GM19043 (cell line): ENCODE results near the gene SLK.

Experiments used
- ATAC-seq: cut with Tn5 transposase; IDR thresholded peaks from one replicate; pipeline ENCODE4 v1.9.1; 2021; ENCODE audit warnings: low read depth; ENCODE audit not compliant: unreplicated experiment

SLK gene

GRCh38 chr10:104031631-104032030, 64.7 kb downstream of the SLK start:
- no peak for ATAC-seq

DNA sequence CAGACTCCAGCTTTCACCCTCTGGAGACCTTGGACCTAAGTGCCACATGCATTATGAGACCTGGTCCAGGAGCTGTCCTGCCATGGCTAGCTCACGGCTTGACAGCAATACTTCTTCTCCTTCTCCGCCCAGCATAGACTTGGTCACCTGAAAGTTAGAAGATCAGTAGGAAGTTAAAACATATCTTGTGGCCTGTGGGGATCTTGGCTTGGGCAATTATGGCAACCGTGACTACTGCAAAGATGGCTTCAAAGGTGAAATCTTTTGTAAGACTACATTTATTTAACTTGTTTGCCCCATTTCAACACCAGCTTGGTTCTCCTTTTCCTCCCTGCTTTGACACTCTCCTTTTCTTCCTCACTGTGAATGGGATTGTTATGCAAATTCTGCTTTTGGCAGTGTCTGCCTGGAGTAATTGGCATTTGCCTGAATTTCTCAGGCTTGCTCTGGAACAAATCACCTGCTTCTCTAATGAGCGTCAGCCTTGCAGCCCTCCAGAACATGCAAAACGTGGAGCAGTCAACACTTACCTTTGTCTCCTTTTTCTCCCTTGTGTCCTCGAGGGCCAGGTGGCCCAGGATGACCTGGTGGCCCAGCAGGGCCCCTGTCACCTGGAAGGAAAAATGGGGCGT, 65.3 kb downstream of the SLK start:
- ATAC-seq = no peak

DNA sequence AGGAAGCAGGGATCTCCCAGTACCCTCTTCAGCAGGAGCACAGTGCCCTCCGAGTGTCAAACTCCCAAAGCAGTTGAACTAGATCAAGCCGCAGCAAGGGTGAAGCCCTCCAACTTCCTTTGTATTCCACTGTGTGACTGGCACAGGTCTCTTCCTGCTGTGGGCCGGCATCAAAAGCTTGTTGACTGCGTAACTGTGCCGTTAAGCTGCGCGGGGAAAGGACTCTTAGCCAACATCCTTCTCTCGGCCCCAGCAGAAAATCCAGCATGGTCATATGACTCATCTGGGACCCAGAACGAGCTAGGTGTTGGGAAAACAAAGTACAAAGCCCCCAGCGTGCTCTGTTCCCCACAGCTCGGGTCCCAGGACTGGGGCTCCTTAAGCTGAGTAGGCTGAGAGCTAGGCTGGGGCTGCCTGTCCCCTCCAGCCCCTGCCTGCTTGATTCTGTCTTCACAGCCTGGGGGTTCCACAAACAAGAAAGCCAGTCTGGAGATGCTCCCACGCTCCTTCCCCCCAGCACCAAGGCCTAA, 66.5 kb downstream of the SLK start:
- no peak for ATAC-seq

DNA sequence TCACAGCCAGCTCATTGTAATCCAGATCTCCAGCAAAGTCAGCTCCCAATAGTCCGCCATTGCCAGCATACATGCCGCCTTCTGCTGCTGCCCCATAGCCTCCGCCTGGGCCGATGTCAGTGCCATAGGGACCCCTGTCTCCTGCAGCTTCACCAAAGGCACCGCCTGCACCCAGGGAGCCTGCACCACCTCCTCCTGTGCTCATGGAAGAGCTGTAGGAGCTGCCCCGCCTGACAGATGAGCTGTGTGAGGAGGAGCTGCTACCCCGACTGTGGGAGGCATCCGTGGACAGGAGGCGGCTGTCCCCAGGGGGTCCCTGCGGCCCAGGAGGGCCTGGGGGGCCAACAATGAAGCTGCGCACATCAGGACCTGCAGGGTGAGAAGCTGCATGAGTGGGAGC, 67.0 kb downstream of the SLK start:
- no peak for ATAC-seq

DNA sequence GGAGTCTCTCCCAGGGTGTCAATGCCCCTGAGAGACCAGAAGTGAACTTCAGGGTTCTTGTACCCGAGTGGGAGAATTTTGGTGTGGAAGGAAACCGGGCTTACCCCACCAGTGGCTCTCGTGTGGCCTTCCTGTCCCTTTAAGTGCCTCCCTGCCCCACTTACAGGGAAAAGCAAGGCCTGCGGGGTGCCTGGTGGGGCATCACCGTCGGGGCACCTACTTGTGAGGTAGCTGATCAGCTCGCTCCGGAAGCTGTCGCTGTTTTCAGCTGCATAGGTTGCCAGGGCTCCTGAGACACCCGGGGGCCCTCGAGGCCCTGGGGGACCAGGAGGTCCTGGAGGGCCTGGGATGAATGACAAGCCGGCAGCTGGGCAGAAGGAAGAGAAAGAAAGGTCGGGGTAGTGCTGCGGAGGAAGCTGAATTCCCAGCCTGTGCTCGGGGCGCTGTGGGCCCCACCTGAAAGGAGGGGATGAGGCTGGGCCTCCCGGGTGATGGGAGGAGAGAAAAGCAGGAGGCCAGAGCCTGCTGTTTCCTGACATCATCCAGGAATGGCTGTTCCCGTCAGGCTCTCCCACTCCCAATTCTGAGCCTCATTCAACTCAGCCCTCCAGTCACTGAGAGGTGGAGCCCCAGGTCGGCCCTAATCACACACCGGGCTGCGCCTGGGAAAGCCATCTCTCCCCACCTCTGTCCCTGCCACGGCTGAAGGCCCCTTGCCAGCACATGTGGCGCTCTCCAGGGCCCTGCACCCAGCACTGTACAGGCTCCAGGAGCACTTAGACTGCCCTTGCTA, 67.7 kb downstream of the SLK start:
- no peak for ATAC-seq

- ATAC-seq = no peak
Observed at GRCh38 chr10:104035194-104036068, 68.5 kb downstream of the SLK start.

DNA sequence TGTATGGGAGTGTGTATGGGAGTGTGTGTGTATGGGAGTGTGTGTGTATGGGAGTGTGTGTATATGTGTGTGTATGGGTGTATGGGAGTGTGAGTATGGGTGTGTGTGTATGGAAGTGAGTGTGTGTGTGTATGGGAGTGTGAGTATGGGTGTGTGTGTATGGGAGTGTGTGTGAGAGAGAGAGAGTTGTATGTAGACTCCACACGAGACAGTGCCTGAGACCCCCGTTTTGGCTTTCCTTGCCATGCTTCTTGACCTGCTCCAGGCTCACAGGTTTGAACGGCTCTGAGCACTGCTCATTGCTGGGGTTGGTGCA, 69.1 kb downstream of the SLK start:
- ATAC-seq = no peak

- ATAC-seq = no peak
Observed at GRCh38 chr10:104036518-104037260, 69.7 kb downstream of the SLK start.

DNA sequence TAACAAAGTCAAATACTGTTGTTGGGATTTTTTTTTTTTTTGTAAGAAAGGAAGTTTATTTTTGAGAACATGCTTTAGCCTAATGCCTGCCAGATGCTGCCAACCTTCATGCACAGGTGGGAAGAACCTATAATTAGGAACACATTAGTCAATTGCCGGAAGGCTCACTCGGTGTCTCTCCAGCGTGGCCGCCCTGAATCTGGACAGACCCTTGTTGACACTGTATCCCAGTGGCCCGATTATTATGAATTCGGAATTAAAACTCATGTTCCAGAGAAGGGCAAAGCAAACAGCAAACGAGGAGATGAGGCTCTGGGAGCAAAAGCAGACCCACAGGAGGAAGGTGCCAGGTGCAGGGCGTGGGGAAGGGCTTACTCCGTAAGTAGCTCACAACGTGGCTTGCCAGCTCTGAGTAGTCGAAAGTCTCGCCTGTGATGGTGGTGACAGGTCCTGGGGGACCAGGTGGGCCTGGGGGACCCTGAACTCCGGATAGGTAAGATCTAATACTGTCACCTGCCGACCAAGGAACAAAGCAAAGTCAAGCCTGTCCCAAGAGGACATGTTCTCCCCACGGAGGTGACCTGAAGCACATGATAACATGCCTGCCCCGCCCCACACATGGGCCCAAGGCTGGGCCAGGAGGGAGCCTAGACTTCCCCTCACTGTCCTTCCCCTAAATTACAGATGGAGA, 70.5 kb downstream of the SLK start:
- ATAC-seq = no peak

DNA sequence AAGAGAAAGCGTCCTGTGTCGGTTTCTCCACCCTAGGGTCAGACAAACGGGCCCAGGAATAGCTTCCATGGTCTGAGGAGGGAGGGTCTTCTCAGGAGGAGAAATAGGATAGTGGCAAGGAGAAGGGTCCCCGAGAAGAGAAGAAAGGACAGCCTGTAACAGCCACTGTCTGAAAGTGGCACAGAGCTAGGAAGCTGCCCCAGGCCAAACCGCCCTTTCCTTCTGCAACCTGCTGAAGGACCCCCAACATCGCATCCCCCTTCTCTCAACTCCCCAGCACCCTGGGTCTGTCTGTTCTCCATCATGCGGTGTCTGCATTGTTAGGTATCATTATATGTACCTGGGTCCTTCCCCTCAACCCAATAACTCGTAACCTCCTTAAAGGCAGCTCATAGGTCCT, 71.6 kb downstream of the SLK start:
- ATAC-seq = no peak

GRCh38 chr10:104038958-104039752, 72.2 kb downstream of the SLK start:
- no peak for ATAC-seq

DNA sequence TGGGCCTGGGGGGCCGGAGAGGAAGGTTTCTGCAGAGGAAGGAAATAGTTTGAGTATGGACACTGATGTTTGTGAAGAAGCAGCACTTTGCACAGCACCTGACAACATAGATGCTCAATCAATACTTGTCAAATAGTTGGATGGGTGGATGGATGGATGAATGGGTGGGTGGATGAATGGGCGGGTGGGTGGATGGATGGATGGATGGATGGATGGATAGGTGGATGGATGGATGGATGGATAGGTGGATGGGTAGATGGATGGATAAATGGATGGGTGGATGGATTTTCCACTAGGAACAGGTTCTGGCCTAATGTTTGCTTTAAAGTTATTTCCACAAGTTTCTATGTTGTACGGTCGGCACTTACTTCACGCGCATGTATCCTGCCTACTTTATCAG, 73.4 kb downstream of the SLK start:
- no peak for ATAC-seq

DNA sequence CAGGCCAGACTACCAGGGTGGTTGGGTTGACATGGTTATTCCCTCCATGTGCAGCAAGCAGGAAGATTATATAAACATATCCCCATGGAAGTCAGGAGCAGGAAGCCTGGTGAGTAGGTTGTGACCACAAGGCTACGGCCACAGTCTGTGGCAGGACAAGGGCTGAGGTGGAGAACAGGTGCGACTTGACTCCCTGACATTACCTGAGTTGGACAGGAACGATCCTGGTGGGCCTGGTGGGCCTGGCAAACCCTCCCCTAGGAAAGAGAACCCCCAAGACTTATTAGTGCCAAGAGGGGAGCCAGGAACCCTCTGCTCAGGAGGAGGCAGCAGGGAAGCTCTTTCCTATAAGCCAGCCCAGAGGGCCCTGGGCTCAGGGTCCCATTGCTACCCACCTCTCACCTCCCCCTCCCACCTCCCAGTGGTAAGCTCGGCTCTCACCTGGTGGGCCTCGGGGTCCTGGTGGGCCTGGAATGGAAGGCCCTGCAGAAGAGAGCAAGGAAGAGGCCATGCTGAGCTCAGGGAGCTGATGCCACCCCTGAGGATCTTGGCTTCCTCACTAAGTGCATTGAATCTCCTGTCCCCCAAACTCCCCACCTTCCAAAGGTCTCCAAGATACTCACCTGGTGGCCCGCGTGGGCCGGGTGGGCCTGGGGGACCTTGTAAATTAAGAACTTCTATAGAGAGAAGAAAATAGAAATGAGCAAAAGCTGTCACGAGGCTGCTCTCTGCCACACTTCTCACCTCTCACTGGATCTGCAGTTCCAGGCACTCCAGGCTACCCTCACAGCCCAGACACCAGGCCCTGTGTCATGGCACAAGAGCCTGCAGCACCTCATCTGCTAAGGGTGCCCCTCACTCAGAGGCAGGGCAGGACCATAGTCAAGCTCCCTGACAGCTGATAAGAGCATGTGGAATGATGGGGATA, 74.2 kb downstream of the SLK start:
- ATAC-seq = no peak

- no peak for ATAC-seq
Observed at GRCh38 chr10:104041891-104042535, 75.1 kb downstream of the SLK start.

GRCh38 chr10:104043185-104043830, 76.4 kb downstream of the SLK start:
- no peak for ATAC-seq

DNA sequence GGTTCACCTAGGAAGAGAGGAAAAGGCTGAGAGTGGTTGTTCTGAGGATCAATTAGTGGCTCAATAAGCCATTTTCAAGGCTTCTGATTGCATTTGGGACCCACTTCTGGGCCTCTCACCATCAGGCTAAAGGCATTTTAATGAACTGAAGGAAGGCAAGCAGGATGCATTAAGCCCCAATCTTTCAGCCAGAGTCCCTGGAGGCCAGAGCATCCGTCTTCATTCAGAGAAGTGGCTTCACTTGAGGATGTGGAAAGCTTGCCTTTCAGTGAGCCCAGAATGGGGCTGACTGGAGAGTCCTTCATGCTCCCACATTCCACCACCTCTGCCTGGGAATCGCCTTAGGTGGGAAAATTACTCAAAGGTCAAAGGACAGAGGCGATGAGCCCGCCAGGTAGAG, 76.9 kb downstream of the SLK start:
- ATAC-seq = no peak
